KMS-11 (cell line): Measurements from ENCODE around the gene ALDH5A1.

ENCODE experiments used
- H2AFZ ChIP-seq: fragments of 200-600 bp; sonication (generic); 2 replicates; pipeline ENCODE4 v1.6.1; 2016; ENCODE audit warnings: antibody characterized with exemption, mixed run types, low read depth
- H3K27ac ChIP-seq: fragments of 200-600 bp; sonication (generic); 2 replicates; pipeline ENCODE4 v1.6.1; 2016; ENCODE audit warnings: mild to moderate bottlenecking, mixed run types
- H3K27me3 ChIP-seq: fragments of 200-600 bp; sonication (generic); 2 replicates; pipeline ENCODE4 v1.6.1; 2017; ENCODE audit warnings: mild to moderate bottlenecking, low read depth, mixed run types, moderate library complexity; ENCODE audit not compliant: insufficient read depth
- H3K36me3 ChIP-seq: fragments of 200-600 bp; sonication (generic); 2 replicates; pipeline ENCODE4 v1.6.1; 2017; ENCODE audit warnings: mild to moderate bottlenecking, mixed run types; ENCODE audit not compliant: insufficient read depth
- H3K4me1 ChIP-seq: fragments of 200-600 bp; sonication (generic); 2 replicates; pipeline ENCODE4 v1.6.1; 2016; ENCODE audit warnings: mild to moderate bottlenecking, low read depth, mixed run types; ENCODE audit not compliant: poor library complexity, severe bottlenecking
- H3K4me2 ChIP-seq: fragments of 200-600 bp; sonication (generic); 2 replicates; pipeline ENCODE4 v1.7.0; 2016; ENCODE audit warnings: mild to moderate bottlenecking, mixed run types
- H3K4me3 ChIP-seq: fragments of 200-600 bp; sonication (generic); IDR thresholded peaks from 2 replicates; pipeline ENCODE4 v1.6.1; 2017; ENCODE audit warnings: low read depth, low read length, mixed read lengths; ENCODE audit not compliant: insufficient read depth
- H3K79me2 ChIP-seq: fragments of 200-600 bp; sonication (generic); 2 replicates; pipeline ENCODE4 v1.6.1; 2016; ENCODE audit warnings: low read depth, mixed run types; ENCODE audit not compliant: insufficient read depth
- H3K9ac ChIP-seq: fragments of 200-600 bp; sonication (generic); 2 replicates; pipeline ENCODE4 v1.6.1; 2016; ENCODE audit warnings: mild to moderate bottlenecking, mixed run types
- H4K20me1 ChIP-seq: fragments of 200-600 bp; sonication (generic); 2 replicates; pipeline ENCODE4 v1.6.1; 2016; ENCODE audit warnings: mild to moderate bottlenecking, mixed run types; ENCODE audit not compliant: insufficient read depth
- TF ChIP-seq, protein P1 (sequence below): fragments of 200-600 bp; sonication (generic); conservative IDR thresholded peaks from 2 replicates; pipeline ENCODE4 v1.6.1; 2017; ENCODE audit warnings: low read depth, mild to moderate bottlenecking, antibody characterized with exemption, low read length, moderate library complexity, mixed read lengths

Gene ALDH5A1

DNA sequence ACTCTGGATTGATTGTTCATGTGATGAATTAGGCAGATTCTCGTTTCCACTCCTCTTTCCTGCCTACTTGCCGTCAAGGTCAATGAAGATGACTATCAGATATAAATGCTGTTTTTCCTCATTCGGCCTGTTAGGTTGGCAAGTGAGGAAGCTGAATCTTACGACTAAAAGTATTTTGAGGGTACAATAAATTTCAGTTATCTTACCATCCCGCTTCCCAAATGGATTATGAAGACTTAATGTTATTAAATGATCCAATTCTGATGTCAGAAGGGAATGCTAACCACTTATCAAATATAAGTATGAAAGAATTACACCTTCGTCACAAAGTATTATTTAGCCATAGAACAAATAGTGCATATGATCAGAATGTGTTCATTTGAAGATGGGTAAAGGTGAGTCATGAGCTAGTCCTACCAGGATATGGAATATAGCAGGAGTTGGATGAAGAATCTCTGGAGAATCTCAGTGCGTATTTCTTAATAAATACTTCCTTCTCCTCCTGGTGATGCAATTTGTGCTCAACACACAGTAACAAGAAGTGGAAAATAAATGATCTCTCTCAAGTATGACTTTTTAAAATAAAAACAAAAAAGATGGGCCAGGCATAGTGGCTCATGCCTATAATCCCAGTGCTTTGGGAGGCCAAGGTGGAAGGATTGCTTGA, 10.0 kb upstream of the ALDH5A1 start:
- no peak overlapping the region for H3K4me3 ChIP-seq
- peaks cover 35% of the 10 kb centered on the region for H3K4me1 ChIP-seq
- H3K79me2 ChIP-seq: no peaks in the 10 kb centered on the region
- H2AFZ ChIP-seq: no peak overlapping the region
- H3K36me3 ChIP-seq: no peaks in the 10 kb centered on the region
- no peak overlapping the region for H3K9ac ChIP-seq
- no peak overlapping the region for H3K4me2 ChIP-seq
- no peaks in the 10 kb centered on the region for H3K27me3 ChIP-seq
- H4K20me1 ChIP-seq: no peaks in the 10 kb centered on the region
- H3K27ac ChIP-seq: no peak overlapping the region
- TF ChIP-seq, protein P1, sequence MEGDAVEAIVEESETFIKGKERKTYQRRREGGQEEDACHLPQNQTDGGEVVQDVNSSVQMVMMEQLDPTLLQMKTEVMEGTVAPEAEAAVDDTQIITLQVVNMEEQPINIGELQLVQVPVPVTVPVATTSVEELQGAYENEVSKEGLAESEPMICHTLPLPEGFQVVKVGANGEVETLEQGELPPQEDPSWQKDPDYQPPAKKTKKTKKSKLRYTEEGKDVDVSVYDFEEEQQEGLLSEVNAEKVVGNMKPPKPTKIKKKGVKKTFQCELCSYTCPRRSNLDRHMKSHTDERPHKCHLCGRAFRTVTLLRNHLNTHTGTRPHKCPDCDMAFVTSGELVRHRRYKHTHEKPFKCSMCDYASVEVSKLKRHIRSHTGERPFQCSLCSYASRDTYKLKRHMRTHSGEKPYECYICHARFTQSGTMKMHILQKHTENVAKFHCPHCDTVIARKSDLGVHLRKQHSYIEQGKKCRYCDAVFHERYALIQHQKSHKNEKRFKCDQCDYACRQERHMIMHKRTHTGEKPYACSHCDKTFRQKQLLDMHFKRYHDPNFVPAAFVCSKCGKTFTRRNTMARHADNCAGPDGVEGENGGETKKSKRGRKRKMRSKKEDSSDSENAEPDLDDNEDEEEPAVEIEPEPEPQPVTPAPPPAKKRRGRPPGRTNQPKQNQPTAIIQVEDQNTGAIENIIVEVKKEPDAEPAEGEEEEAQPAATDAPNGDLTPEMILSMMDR: no peak

DNA sequence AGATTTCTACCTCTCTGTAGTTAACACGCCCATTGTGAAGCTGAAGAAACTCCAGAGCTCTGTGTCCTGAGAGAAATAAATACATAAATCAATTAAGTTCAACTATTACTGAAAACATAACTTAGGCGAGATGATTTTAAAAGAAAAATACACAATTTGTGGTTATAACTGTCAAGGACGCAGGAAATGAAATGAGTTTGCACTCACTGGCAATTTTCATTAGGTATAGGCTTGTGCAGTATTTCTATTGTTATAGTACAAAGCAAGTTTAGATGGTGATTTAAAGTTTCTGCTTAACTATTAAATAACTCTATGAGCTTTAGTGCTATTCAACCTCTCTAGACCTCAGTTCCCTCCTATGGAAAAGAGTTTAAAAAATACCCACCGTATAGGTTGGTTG, 8.7 kb upstream of the ALDH5A1 start:
- Histone ChIP-seq H3K27me3 (no peaks in the 10 kb centered on the region), H3K79me2 (no peaks in the 10 kb centered on the region), H3K9ac (no peak overlapping the region), H4K20me1 (no peaks in the 10 kb centered on the region), H3K4me2 (no peak overlapping the region), H3K4me1 (peaks cover 34% of the 10 kb centered on the region), H2AFZ (no peak overlapping the region), H3K27ac (no peak overlapping the region), H3K36me3 (no peaks in the 10 kb centered on the region), H3K4me3 (no peak overlapping the region)
- TF ChIP-seq, protein P1: no peak

DNA sequence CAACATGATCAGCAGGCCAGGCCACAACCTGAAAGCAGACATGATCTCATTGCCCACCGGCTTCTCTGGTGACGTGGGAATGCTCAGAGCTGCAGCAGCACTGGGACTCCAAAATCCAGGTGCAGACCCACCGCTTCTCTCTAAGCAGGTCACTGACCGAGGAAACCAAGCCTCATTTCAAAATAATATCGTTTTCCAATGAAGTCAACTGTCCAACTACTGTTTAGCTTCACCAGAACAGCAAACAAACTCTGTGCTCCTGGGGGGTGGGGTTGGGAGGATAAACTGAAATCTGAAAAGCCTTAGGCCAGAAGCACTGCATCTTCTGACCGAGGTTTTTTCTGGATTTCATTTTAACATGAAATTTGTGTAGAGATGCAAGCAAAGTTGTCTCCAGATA, 5.3 kb upstream of the ALDH5A1 start, which contains the start of gene GPLD1:
Gene GPLD1 (minus strand): TSS at position 109 of the 400 bp plus-strand sequence. CDS start 67 bp downstream, at position 42.
- Histone ChIP-seq H2AFZ (no peak within 1 kb of the TSS), H3K4me2 (no peak within 1 kb of the TSS), H3K27me3 (no peaks in the 10 kb centered on the region), H3K79me2 (no peaks in the 10 kb centered on the region), H4K20me1 (no peaks in the 10 kb centered on the region), H3K4me3 (no peak within 1 kb of the TSS), H3K9ac (no peak within 1 kb of the TSS), H3K27ac (no peak within 1 kb of the TSS), H3K4me1 (peaks cover 22% of the 10 kb centered on the region), H3K36me3 (no peaks in the 10 kb centered on the region)
- TF ChIP-seq, protein P1: no peak

DNA sequence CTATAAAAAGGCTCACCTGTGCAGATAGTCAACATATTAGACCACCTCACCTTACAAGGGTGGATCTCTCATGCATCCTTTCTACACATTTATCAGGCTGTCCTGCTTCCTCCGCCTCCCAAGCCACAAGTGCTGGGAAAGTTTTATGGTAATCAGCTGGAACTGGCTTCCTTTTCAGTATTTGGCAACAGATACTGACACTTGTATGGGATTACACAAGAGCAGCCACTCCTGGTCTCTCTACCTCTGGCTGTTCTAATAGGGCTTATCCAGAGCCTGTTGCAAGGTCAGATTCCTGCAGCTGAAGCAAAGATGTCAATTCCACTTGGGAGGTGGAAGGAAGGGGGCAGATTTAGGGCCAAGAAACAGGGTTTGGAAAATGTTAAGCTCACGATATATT, 4.9 kb upstream of the ALDH5A1 start:
- TF ChIP-seq, protein P1: no peak
- no peaks in the 10 kb centered on the region for H4K20me1 ChIP-seq
- H3K27ac ChIP-seq: no peak overlapping the region
- no peaks in the 10 kb centered on the region for H3K79me2 ChIP-seq
- H3K4me1 ChIP-seq: peaks cover 18% of the 10 kb centered on the region
- no peak overlapping the region for H3K4me3 ChIP-seq
- H3K9ac ChIP-seq: no peak overlapping the region
- H3K27me3 ChIP-seq: no peaks in the 10 kb centered on the region
- no peak overlapping the region for H2AFZ ChIP-seq
- no peak overlapping the region for H3K4me2 ChIP-seq
- no peaks in the 10 kb centered on the region for H3K36me3 ChIP-seq
